Ramos (cell line): ENCODE data around the gene FANCC.

ENCODE experiments used
- in situ Hi-C: fragments of 300-500 bp; cut with MboI; formaldehyde crosslinking; loops from one replicate; pipeline ENCODE4 v1.14.3; 2022; ENCODE audit warnings: low sequenced_read_pairs; ENCODE audit not compliant: unreplicated experiment

The FANCC gene

DNA sequence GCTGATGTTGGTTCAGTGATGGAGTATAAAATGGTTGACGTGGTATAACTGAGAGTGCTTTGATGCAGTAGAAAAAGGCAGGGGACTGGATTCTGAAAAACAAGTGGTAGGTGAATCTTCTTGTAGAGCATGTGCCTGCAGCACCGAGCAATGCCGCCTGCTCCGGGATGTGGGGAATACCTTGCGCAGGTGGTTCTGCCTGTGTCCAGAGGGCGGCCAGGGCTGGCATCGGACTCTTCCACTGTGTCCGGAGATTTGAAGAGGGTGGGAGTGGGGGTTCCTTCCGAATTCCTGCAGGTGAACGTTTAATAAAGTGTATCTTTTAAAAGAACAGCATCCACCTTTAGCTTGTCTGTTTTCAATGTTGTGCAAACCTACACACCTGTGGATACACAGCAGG is 238.0 kb downstream of the FANCC start:
- in situ Hi-C loops: no loop called here

GRCh38 chr9:95078939-95079338 is 238.6 kb downstream of the FANCC start:
- in situ Hi-C loops: no loop called here

GRCh38 chr9:95078511-95078910 is 239.0 kb downstream of the FANCC start:
- in situ Hi-C loops: no loop called here

DNA sequence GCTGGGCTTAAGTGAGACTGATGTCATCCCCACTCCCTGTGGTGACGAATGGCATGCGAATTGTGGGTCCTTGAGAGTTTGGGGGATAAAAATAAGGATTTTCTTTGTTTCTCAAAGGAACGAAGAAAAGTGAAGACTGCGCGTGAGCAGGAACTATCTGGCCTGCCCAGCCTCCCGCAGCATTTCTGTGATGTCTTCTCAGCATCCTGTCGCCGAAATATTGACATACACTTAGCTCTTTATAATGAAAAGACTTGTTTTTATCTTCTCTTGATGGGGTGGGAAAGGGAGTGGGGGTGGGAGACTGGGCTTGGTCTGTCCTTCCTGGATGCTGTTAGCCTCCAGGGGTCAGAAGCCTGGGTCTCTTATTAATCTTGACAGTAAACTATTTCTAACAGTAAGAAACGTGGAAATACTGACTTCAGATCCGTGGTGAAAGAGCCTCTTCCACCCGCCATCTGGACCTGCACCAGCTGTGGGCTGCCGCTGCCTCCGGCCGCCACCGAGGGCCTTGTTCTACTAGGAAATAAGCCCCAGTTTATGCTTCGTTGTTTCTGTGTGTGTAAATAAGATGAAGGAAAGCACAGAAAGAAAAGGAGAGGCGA is 239.6 kb downstream of the FANCC start:
- in situ Hi-C loops: no loop called here

- in situ Hi-C loops: no loop called here
Observed at GRCh38 chr9:95077053-95077765, 240.3 kb downstream of the FANCC start.

DNA sequence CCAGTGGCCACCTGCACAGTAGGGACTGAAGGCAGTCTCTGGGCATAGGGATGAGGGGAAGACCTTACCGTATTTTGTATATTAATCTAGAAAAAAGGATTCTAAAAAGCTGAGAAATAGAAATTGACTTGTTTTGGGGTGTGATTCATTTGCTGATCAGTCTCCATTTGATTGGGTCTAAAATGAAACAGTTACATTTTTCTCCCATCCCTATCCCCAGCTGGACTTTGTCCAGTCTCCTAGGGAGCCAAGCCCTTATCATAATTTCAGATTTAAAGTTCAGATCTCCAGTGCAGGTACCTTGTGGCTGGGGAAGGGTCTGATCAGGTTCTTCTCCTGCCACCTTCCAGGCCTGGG is 240.8 kb downstream of the FANCC start:
- in situ Hi-C loops: no loop called here

- in situ Hi-C loops: no loop called here
Observed at GRCh38 chr9:95075700-95076099, 241.8 kb downstream of the FANCC start.

DNA sequence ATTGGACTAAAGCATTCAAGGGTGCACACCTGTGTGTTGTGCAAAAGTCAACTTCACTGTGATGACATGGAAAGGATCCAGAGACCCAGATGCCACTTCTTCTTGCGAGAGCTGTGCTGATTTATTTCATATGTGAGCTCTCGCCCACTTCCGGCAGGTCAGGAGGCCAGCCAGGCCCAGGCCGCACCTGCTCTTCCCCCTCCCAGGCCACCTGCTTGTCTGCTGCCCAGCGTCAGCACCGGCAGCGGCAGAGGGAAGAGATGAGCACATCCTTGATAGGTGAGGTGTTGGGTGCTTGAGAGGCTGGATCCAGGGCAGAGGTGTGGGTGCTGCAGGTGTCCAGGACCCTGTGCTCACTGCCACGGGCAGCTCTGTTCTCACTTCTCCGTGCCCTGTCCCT is 242.9 kb downstream of the FANCC start:
- in situ Hi-C loops: no loop called here

DNA sequence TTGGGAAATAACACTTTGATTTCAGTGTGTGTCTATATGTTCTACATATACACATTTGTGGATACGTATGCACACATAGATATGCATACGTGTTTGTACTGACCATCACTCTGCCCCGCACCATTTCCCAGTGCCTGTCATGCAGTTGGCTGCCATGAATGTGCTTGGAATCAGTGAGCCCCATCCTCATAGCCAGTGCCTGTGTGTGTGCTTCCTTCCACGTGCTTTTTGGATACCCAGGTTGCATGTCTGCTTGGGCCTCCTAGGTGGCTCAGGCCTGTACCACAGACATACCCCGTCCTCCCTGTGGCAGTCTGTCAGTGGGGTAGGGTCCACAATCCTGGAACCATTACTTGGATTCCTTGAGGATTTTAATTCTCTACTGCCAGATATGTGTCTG is 243.6 kb downstream of the FANCC start:
- in situ Hi-C loops: no loop called here

- in situ Hi-C loops: no loop called here
Observed at GRCh38 chr9:95073042-95073607, 244.4 kb downstream of the FANCC start.

- in situ Hi-C loops: no loop called here
Observed at GRCh38 chr9:95071925-95072324, 245.6 kb downstream of the FANCC start.

DNA sequence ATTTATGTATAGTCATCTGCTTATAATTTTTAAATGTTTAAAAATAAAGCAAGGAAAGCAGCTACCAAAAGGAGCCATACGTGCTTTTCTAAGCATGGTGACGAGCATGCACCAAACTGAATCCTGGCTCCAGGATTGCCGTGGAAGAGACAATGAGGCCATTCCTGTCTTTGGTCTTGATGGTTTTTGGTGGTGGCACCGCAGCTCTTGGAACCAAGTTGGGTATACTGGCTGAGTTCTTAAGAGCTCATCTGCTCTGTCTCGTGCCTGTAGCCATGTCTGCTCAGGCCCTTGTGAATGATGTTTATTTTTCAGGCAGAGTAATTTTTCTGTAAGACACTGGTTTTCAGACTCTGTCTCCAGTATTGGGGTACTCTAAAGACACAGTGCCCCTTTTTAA is 246.1 kb downstream of the FANCC start:
- in situ Hi-C loops: no loop called here

DNA sequence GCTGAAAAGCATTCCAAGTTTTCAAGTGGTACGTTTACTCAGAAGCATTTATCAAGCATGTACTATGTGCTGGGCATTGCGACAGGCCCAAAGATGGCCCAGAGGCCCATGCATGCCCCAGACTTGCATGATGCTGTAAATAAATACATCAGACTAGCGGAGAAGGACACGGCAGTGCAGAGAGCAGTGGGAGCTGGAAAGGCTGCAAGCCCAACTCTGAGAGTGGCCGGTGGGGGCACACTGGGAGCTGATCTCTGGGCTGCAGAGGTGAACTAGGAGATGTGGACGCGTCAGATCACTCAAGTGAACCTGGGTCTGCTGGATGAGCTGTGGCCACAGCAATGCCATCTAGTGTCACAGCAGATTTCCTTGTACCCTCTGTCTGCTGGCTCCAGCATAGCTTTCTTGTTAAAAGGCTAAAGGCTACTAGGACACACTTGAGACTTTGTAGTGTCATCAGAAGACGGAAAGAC is 246.9 kb downstream of the FANCC start:
- in situ Hi-C loops: no loop called here

GRCh38 chr9:95067897-95068296 is 249.6 kb downstream of the FANCC start:
- in situ Hi-C loops: no loop called here

DNA sequence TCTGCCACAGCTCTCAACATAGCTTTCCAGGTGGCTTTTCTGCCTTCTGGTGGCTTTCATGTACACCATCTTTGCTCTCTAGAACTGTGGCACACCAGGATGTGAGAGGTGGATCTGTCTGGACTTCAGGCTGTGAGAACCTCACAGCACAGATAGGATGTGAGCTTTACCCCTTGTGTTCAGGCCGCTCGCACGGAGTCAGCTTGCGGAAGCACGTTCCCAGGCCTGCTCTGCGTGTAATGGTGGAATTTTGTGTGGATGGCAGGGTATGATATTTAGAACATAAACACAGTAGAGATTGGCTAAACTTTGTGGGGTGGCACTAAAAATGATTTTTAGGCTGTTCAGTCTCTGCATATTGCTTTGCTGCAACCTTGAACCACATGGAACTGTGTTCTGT is 250.5 kb downstream of the FANCC start:
- in situ Hi-C loops: no loop called here

- in situ Hi-C loops: no loop called here
Observed at GRCh38 chr9:95065224-95065623, 252.3 kb downstream of the FANCC start.

DNA sequence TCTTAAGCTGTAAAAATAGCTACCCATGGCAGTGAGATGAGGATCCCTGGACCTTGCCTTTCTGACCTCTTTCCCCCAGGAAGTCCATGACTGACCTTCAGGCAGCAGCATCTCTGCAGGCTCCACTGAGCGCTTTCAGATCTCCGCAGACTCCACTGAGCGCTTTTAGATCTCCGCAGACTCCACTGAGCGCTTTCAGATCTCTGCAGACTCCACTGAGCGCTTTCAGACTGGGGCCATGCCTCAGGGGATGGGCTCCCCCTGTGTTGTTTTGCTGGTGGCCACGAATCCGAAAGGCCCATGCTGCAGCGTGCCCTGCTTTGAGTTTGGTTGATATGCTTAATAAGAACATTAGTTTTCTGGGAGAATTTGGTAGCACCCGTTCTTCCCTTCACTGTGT is 254.2 kb downstream of the FANCC start:
- in situ Hi-C loops: no loop called here

DNA sequence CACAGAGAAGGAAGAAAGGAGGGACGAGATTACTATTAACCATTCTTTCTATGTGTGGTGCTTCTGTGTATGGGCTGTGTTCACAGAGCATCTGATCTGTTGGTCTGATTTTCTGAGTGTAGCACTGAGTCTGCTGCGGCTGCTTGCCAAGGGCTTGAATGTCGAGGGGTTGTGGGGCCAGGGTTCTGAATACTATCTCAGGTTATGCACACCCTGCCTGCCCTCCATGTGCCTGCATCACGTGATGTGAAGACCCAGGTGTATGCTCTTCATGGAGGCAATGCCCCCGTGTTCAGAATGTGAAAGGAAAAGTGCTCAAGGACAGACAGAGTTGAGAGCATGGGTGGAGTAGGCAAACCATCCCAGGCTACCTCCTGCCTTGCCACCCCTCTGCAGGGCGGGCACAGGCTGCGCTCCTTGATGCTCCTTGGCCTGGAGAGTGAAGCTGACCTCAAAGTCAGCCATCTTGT is 254.9 kb downstream of the FANCC start:
- in situ Hi-C loops: no loop called here

GRCh38 chr9:95061916-95062595 is 255.5 kb downstream of the FANCC start:
- in situ Hi-C loops: no loop called here

DNA sequence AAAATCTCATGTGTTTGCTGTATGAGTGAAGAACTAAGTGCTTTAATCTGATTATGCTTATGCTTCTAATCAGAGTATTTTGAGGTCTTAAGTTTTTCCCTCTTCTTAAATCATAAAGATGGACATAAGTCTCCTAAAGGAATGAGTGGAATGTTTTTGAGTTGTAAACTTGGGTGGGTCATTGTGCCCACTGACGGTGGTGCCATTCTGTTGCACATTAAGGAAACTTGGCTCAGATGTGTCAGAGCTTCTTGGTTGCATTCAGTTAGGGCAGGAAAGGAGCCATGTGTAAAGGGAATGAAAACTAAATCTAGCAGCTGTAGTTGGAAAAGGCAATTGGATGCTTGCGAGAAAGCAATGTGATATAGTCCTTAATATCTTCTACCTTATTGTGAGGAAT is 256.6 kb downstream of the FANCC start:
- in situ Hi-C loops: no loop called here

GRCh38 chr9:95060234-95060633 is 257.3 kb downstream of the FANCC start:
- in situ Hi-C loops: no loop called here
